ENCODE measurements around the gene SMYD2. TPM values are rescaled to one million over a fixed set of nuclear protein-coding genes. Genes with fewer than 3 reads are reported as not detected.

SMYD2 gene
- total RNA-seq, 4 donors from 2014 or later, result 17.1 to 30.0 (median 26.2) TPM

DNA sequence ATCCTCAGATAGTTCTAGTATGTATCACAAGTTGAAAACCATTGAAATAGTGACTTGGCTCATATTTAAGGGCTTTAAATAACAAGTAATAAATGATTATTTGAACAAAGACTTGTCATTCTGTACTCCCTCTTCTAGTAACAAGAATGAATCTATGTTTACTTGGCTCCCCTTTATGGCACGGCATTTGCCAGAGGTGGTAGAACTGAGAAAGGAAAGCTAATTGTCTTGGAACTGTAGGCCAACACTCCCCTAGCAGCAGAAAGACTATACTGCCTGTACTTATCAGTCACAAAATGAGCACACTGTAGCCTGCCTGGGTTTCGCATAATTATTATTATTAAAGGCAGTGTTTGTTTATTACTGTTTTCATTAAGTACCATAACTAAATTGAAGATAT, 29.6 kb upstream of the SMYD2 start:
- no peak for TF ChIP-seq CTCF (IDR thresholded peaks at IDR 0.05)
- no peak for TF ChIP-seq POLR2A (IDR thresholded peaks at IDR 0.05)
- intact Hi-C loops (cut with DNase I; ENCODE audit: low total_unique reads), result no loop called here
- no peak overlapping the region for H3K4me3 ChIP-seq (ENCODE audit: low read depth, poor library complexity, severe bottlenecking)
- no peak for DNase-seq (ENCODE audit: low spot score in 2 of 2)
- WGBS, 2 donors, result 81 to 85% methylated on average over 2 of the region's 2 CpGs

GRCh38 chr1:214255509-214255908, 25.4 kb upstream of the SMYD2 start:
- intact Hi-C loops (cut with DNase I; ENCODE audit: low total_unique reads), result no loop called here
- no peak overlapping the region for H3K4me3 ChIP-seq (ENCODE audit: low read depth, poor library complexity, severe bottlenecking)
- TF ChIP-seq CTCF (IDR thresholded peaks at IDR 0.05) (no peak), POLR2A (IDR thresholded peaks at IDR 0.05) (no peak)
- WGBS, 2 donors, result 92% methylated on average over 2 of the region's 2 CpGs
- no peak for DNase-seq (ENCODE audit: low spot score in 2 of 2)

DNA sequence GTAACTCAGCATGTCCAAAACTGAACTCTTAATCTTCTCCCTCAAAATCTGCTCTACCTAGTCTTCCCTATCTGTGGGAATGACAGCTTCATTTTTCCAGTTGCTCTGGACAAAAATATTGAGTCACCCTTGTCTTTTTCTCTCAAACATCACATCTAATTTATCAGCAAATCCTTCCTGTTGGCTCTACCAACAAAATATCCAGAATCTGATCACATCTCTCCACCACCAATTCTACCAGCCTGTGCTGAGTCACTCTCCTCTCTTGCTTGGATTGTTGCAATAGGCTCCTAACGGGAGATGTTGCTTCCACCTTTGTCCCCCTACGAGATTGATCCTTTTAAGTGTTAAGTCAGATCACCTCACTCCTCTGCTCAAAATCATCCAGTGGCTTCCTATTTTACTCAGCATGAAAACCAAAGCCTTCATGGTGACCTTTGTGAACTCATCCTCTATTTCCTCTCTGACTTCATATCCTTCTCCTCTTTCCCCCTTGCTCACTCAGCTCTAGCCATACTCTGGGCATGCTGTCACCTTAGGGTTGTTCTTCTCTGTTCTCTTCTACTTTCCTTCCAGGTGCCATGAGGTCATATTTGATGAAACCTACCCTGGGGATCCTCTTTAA, 21.5 kb upstream of the SMYD2 start:
- no peak for DNase-seq (ENCODE audit: low spot score in 2 of 2)
- TF ChIP-seq POLR2A (IDR thresholded peaks at IDR 0.05) (no peak), CTCF (IDR thresholded peaks at IDR 0.05) (no peak)
- intact Hi-C loops (cut with DNase I; ENCODE audit: low total_unique reads), result no loop called here
- H3K4me3 ChIP-seq (ENCODE audit: low read depth, poor library complexity, severe bottlenecking), result no peak overlapping the region
- 72 to 80% methylated on average over 2 of the region's 2 CpGs for WGBS, 2 donors

DNA sequence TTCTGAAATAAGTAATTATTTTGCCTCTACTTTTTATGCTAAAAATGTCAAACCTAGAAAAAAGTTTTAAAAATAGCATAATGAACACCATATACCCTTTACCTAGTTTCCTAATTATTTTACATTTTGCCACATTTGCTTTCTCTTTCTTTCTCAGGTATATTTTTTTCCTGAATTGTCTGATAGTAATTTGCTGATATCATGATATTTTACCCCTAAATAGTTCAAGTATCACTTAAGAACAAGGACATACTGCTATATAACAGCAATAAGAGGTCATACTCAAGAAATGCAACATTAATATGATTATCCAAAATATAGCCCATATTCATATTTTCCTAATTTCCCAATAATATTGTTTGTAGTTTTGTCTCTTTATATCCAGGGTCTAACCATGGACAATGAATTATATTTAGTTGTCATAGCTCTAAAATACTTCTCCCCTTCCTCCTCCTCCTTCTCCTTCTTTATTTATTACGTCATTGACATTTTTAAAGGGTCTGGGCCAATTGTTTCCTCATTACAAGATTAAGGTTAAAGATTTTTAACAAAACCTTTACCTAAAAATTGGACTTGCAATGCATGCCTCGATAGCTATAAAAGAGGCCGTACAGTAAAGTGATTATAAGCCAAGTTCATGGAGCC, 20.3 kb upstream of the SMYD2 start:
- no peak for DNase-seq (ENCODE audit: low spot score in 2 of 2)
- no peak overlapping the region for H3K4me3 ChIP-seq (ENCODE audit: low read depth, poor library complexity, severe bottlenecking)
- intact Hi-C loops (cut with DNase I; ENCODE audit: low total_unique reads), result loop anchor here (5.0 kb wide), 1 partner anchor 67 kb away; no protein-coding TSS in a partner anchor
- no peak for TF ChIP-seq CTCF (IDR thresholded peaks at IDR 0.05)
- no peak for TF ChIP-seq POLR2A (IDR thresholded peaks at IDR 0.05)
- WGBS, 2 donors, result 77% methylated on average over 3 of the region's 3 CpGs

DNA sequence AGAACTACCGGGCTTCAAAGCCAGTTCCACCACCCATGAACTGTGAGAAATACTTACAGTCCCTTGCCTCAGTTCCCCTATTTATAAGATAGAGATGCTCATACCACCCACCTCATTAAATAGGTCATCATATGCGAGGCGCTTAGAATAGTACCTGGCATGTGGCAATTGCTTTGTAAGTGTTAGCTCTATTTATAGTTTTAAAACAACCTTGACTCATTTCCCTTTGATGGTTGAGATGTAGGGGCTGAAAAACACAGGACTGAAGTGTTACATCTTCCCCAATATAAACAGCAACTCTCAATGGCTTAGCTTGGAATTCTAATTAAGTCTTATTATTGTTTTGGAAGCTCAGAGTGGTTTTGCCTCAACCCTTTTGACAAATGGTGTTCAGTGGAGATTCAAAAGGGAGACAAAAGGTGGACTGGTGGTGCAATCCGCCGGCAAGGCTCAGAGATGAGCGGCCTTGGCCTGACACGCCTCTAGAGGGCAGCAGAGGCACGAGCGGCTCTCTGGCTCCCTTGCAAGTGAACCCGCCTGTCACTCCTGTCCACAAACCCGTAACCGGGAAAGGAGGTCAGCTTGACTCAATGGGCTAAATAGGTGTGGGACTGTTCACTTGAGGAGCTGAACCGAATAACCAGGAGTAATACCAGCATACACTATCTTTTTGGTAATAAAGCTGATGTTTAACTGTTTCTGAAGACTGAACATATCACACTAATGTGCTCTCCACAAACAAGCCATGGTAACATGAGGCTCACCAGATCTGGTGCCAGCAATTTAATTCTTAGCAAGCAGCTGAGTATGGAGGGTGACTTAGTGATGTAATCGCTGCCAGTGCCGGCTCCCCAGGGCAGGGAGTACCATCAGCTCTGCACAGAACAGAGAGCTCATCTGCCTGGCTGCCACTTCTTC, 19.5 kb upstream of the SMYD2 start:
- intact Hi-C loops (cut with DNase I; ENCODE audit: low total_unique reads), result loop anchor here (5.0 kb wide), 1 partner anchor 66 kb away; no protein-coding TSS in a partner anchor
- peak; percentile 76 to 96 for DNase-seq (ENCODE audit: low spot score in 2 of 2)
- TF ChIP-seq CTCF (IDR thresholded peaks at IDR 0.05), result peak in 1 of 3 donors; percentile 62
- no peak for TF ChIP-seq POLR2A (IDR thresholded peaks at IDR 0.05)

More for the DNA sequence above, 19.5 kb upstream of the SMYD2 start:
- no peak overlapping the region for H3K4me3 ChIP-seq (ENCODE audit: low read depth, poor library complexity, severe bottlenecking)
- 9 to 10% methylated on average over 15 of the region's 15 CpGs for WGBS, 2 donors

All from lower leg skin (tissue), 4 donors.